ENCODE results near the gene ZNF534.
"Not testable (repeated sequence)": the region's sequence is repeated elsewhere in the genome, so short reads cannot be mapped to it uniquely, and the experiment has no call there.

Gene ZNF534

DNA sequence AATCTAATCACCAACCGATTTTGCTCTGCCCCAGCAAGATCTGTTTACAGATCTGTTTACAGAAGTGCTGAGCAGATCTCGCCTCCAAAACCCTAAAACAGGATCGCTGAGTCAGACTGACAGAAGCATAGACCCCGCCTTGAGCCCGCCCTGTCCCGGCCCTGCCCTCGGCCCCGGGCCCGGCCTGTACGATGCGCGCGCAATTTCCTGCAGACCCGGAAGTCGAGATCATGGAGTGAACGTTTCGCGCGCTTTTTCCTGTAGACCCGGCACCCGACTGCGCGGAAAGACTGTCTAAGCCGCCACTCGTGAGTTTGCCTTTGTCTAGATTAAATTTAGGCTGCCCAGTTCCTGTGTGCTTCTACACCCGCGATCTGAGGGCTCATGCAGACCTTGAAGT, at the start of gene ZNF534:
TSS of gene ZNF534 (plus strand) at position 212 of the 400 bp plus-strand sequence. CDS start 2,327 bp downstream, outside the sequence.
- no peak for DNase-seq (ENCODE audit: low read depth)

DNA sequence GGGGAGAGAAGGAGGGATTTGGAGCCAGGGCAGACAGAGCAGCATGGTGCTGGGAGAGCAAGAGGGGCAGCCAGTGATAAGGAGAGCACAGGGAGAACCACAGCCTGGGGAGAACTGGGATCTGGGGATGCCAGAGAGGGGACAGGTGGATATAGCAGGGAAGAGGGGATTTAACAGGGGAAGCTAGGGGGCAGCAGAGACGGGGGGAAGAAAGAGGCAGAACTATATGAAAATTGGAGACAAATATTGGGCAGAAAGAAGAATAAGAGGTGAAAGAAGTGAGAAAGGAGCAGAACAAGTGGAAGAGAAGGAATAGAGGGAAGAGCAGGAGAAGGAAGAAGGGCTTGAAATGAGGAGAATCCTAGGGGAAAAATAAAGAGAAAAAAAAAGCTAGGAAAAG, 37.8 kb upstream of the ZNF534 start:
- DNase-seq (ENCODE audit: low read depth): no peak

GRCh38 chr19:52397310-52398080, 31.5 kb upstream of the ZNF534 start, which contains the start of gene ZNF528:
Gene ZNF528 (plus strand): TSS chr19:52397849. CDS start chr19:52402014, 4,165 bp downstream.
- peak; percentile 69 for DNase-seq (ENCODE audit: low read depth)

DNA sequence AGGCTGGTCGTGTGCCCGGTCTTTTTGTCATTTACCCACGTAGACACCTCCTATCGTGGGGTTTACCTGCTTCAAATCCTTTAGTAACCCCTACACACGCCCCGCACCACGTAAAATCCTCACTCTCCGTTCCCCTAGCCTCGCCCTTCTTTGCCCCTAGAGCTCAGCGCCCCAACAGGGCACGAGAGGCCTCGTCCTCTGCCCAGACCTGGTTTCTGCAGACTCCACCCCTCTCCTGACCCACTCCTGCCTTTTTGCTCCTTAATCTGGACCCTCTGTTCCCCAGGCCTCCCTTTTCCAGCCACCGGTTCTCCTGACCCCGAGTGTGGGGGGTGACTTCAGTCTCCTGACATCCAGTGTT, 30.9 kb upstream of the ZNF534 start:
- no peak for DNase-seq (ENCODE audit: low read depth)

DNA sequence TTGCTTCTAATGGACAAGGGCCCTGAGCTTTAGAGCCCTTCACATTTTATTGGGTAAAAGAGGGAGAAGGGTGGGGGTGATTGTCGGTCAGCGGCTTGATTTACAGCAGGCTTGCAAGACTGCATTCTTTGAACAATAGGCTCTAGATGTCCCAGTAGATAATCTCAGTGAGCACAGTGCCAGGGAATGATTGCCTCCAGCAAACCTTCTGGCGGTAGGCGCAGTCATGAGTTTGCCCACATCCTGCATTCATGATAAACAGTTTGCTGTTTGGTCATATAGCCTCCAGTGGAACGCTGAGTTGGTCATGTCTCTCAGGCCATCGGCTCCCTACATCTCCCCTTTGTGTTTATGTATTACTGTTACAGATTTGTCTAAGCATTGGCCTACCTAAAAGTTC, 18.7 kb upstream of the ZNF534 start:
- DNase-seq (ENCODE audit: low read depth): no peak

GRCh38 chr19:52415711-52416110, 13.2 kb upstream of the ZNF534 start:
- no peak for DNase-seq (ENCODE audit: low read depth)

- DNase-seq (ENCODE audit: low read depth): no peak
Measured at GRCh38 chr19:52442179-52442578, 13.2 kb downstream of the ZNF534 start.

GRCh38 chr19:52444506-52444905, 15.6 kb downstream of the ZNF534 start:
- no peak for DNase-seq (ENCODE audit: low read depth)

DNA sequence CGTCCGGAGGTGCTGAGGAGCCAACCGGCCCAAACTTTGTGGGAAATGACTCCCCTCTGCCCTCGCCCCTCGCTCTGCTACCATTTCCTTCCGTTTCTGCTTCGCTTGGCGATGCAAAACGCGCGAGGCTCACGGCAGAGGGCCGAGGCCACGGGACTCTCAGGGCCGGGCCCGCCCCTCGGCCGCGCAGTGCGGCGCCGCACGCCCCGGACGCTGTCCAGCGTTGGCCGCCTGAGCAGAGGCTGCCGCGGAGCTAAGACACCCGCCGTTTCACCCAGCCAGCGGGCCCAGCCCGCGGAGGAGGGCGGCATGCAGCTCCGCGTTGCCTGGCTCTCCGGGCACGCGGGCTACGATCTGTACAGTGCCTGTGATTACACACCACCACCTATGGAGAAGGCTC, 22.3 kb downstream of the ZNF534 start:
- no peak for DNase-seq (ENCODE audit: low read depth)

DNA sequence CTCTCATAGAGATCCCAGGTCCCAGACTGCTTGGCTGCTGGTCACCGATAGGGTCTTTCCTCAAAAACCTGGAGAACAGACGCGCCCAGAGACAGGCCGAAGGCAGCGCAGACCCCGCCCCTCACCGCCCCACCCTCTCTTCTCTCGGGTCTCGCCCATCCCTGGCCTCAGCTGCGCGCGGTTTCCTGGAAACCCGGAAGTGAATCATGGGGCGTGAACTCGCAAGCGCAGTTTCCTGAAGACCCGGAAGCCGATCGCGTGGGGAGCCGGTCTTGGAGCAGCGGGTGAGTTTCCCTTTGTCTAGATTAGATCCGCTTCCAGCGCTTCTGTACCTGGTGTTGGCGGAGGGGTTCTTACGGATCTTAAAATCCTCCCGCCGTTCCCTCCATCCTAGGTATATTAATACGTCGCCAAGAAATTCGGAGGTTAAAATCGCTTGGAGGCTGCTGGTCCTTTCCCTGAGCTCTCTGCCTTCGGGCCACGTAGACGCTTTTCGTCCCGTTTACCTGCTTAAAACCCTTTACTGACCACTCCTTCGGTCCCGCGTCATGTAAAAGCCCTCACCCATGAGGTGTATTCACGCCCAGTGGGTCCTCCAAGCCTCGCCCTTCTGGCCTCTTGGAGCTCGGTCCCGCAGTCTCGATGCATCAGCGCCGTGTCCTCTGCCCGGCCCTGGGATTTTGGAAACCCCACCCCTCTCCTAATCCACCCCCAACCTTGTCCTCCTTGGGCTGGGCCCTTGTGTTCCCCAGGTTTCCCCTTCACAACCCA, 24.6 kb downstream of the ZNF534 start, which contains the start of gene ZNF578:
TSS of gene ZNF578 (plus strand) at position 230 of the 771 bp plus-strand sequence. CDS start 48,293 bp downstream, outside the sequence.
- no peak for DNase-seq (ENCODE audit: low read depth)

- peak; percentile 3 for DNase-seq (ENCODE audit: low read depth)
Measured at GRCh38 chr19:52464798-52465470, 36.0 kb downstream of the ZNF534 start.

DNA sequence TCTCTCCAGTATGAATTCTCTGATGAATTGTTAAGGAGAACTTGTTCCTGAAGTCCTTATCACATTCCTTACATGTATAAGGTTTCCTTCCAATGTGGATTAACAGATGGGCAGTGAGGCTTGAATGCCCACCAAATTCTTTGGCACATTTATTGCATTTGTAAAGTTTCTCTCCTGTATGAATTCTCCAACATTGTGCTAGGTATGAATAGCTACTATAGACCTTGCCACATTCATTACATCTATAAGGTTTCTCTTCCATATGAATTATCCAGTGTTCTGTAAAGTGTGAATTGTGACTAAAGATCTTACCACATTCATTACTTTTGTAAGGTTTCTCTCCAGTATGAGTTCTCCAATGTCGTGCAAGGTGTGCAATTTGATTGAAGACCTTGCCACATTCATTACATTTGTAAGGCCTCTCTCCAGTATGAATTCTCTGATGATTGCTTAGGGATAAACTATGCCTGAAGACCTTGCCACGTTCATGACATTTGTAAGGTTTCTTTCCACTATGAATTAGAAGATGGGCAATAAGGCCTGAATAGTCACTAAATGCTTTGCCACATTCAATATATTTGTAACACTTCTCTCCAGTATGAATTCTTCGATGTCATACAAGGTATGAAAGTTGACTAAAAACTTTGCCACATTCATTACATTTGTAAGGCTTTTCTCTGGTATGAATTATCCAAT, 44.9 kb downstream of the ZNF534 start:
- no peak for DNase-seq (ENCODE audit: low read depth)

DNA sequence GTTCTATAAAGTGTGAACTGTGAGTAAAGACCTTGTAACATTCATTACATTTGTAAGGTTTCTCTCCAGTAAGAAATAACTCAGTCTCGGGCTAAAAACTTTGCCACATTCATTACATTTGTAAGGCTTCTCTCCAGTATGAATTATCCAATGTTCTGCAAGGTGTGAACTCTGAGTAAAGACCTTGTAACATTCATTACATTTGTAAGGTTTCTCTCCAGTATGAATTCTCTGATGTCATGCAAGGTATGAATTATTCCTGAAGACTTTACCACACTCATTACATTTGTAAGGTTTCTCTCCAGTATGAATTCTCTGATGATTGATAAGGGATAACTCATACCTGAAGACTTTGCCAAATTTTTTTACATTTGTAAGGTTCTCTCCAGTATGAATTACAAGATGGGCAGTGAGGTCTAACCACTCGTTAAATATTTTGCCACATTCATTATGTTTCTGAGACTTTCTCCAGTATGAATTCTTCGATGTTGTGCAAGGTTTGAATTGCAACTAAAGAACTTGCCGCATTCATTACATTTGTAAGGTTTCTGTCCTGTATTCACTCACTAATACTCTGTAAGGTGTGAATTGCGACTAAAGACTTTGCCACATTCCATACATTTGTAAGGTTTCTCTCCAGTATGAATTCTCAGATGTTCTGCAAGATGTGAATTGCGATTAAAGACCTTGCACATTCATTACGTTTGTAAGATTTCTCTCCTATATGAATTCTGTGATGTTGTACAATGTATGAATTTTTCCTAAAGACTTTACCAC, 45.6 kb downstream of the ZNF534 start:
- no peak for DNase-seq (ENCODE audit: low read depth)

DNA sequence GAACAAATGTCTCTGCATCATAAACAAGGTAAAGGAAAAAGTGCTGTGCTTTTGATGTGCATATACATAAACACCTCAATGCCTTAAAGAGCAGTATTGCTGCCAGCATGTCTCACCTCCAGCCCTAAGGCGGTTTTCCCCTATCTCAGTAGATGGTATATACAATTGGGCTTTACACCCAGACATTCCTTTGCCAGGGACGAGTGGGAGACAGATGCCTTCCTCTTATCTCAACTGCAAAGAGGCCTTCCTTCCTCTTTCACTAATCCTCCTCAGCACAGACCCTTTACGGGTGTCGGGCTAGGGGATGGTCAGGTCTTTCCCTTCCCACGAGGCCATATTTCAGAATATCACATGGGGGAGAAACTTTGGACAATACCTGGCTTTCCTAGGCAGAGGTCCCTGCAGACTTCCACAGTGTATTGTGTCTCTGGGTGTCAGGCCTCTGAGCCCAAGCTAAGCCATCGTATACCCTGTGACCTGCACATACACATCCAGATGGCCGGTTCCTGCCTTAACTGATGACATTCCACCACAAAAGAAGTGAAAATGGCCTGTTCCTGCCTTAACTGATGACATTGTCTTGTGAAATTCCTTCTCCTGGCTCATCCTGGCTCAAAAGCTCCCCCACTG, 55.3 kb downstream of the ZNF534 start:
- peak; percentile 61 for DNase-seq (ENCODE audit: low read depth)

- DNase-seq (ENCODE audit: low read depth): not testable (repeated sequence)
Measured at GRCh38 chr19:52485064-52485463, 56.1 kb downstream of the ZNF534 start.

DNA sequence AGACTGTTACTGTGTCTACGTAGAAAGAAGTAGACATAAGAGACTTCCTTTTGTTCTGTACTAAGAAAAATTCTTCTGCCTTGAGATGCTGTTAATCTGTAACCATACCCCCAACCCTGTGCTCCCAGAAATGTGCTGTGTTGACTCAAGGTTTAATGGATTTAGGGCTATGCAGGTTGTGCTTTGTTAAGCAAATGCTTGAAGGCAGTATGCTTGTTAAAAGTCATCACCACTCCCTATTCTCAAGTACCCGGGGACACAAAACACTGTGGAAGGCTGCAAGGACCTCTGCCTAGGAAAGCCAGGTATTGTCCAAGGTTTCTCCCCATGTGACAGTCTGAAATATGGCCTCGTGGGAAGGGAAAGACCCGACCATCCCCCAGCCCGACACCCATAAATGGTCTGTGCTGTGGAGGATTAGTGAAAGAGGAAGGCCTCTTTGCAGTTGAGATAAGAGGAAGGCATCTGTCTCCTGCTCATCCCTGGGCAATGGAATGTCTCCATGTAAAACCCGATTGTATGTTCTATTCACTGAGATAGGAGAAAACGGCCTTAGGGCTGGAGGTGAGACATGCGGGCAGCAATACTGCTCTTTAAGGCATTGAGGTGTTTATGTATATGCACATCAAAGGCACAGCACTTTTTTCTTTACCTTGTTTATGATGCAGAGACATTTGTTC, 56.8 kb downstream of the ZNF534 start:
- peak; percentile 3 for DNase-seq (ENCODE audit: low read depth)

- no peak for DNase-seq (ENCODE audit: low read depth)
Measured at GRCh38 chr19:52492201-52492993, 63.4 kb downstream of the ZNF534 start.

DNA sequence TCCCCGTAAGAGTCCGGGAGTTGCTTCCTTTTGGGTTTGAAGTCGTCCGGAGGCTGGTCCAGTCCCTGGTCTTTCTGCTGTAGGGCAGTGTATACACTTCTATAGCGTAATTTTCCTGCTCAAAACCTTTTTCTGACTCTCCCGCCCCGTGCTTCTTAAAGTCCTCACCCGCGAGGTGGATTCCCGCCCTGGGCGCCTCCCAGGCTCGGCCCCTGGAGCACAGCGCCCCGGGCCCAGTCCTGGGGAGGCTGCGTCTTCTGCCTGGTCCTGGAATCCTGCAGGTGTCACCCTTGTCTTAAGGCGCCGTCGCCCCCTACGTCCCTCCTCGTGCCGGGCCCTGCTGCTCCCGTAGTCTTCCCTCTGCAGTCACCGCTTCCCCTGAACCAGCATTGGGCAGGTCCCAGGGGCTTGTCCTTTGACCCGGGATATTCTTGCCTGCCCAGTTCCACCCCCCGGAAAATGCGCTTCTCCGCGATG, 64.1 kb downstream of the ZNF534 start:
- DNase-seq (ENCODE audit: low read depth): no peak

DNA sequence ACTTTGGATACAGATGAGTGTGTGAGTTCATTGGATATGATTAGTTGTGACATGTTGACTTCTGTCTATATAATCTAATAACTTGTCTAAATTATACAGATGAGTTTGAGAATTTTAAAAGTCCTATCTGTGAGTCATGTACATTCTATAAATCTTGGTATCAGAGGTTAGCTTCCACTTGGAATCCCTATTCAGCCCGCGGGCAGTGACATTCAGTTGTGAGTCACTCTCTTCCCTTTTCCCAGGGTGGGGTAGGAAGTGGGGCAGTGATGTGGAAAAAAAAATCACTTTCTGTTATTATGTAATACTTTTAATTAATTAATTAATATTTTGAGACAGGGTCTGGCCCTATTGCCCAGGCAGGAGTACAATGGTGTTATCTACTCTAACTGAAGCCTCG, 65.6 kb downstream of the ZNF534 start:
- no peak for DNase-seq (ENCODE audit: low read depth)

Data from CMK (cell line).